Measurements from ENCODE around the gene KATNAL2. TPM values are rescaled to one million over a fixed set of nuclear protein-coding genes. Genes with fewer than 3 reads are reported as not detected.

Gene KATNAL2
- not detected for polyA plus RNA-seq (2012; ENCODE audit: insufficient read depth, insufficient read length, low read depth)

DNA sequence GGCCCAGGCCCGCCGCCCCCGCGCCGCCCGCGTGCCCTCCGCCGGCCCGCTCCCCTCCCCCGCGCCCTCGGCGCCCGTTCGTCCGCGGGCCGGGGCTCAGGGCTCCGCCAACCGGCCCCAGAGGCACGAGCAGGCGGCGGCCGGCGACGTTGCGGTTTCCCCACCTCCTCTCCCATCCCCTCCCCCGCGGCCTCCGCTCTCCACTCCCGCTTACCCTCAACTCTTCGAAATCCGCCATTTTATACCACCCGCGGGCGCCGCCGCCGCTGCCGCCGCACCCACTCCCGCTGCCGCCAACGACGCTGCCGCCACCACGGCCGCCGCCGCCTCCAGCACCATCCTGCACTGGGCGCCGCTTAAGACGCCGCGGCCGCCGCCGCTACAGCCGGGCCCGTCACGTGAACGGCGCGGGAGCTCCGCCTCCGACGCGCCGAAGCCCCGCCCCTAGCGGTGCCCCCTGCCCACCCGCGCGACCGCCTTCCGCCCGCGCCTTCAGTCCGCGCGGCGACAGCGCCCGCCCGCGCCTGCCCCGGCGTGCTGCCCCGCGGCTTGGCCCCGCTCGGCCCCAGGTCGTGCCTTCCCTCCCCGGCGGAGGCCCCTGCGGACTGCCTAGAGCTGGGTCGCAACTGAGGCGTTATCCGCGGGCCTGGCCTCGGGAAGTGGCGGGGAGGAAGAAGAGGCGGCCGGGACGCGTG lies at the start of gene KATNAL2, which contains the start of gene PIAS2:
TSS of gene KATNAL2 (plus strand) at position 495 of the 695 bp plus-strand sequence. CDS start 29,271 bp downstream, outside the sequence.
TSS of gene PIAS2 (minus strand) at position 400 of the 695 bp plus-strand sequence. CDS start at position 238, 162 bp downstream.
- no peak for TF ChIP-seq CTCF (IDR thresholded peaks at IDR 0.05; ENCODE audit: low read depth, low read length)
- DNase-seq = peak; percentile 80
- Histone ChIP-seq H3K4me3 (ENCODE audit: low read depth, low read length) (peak within 1 kb of the TSS; percentile 67), H3K9me3 (no peaks in the 10 kb centered on the region), H3K36me3 (no peaks in the 10 kb centered on the region), H3K4me1 (no peaks in the 10 kb centered on the region), H3K27me3 (no peaks in the 10 kb centered on the region)

DNA sequence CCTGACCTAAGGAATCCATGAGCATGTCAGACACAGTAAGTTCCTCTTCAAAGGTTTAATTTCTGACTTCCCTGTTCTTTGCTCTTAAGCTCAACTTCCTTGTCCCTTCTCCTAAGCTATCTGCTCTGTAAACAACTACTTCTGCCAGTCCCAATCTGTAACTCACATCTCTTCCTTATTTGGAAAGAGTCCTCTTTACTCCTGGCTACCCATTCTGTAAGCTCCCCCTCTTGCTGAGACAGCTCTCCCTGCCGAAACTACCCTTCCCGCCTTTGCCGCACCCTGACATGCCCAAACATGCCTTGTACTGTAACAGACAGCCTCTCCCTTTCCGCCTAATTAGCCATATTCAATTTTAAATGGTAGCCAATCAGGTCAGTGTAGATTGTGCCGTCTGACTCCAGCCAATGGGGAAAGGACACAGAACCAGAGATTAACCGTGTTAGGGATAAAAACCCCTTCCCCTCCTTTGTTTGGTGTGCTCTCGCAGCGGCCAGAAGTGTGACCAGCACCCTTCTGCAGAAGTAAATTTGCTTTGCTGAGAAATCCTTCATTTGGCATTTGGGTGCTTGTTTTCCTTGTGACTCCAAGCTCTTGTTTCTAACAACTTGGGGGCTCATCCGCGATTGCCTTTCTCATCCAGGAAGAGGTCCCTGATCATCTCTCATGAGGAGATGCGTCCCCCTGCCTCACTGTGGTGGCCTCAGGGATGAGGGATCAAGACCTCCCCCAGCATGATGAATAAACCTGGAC lies 49.1 kb upstream of the KATNAL2 start:
- no peak for TF ChIP-seq CTCF (IDR thresholded peaks at IDR 0.05; ENCODE audit: low read depth, low read length)
- H3K36me3 ChIP-seq = no peaks in the 10 kb centered on the region
- H3K4me3 ChIP-seq (ENCODE audit: low read depth, low read length) = no peak overlapping the region
- DNase-seq = no peak
- no peaks in the 10 kb centered on the region for H3K9me3 ChIP-seq
- no peaks in the 10 kb centered on the region for H3K4me1 ChIP-seq
- no peaks in the 10 kb centered on the region for H3K27me3 ChIP-seq

- no peak for TF ChIP-seq CTCF (IDR thresholded peaks at IDR 0.05; ENCODE audit: low read depth, low read length)
- DNase-seq = no peak
- no peaks in the 10 kb centered on the region for H3K4me1 ChIP-seq
- no peaks in the 10 kb centered on the region for H3K9me3 ChIP-seq
- H3K36me3 ChIP-seq = no peaks in the 10 kb centered on the region
- no peak overlapping the region for H3K4me3 ChIP-seq (ENCODE audit: low read depth, low read length)
- H3K27me3 ChIP-seq = no peaks in the 10 kb centered on the region
These were observed 39.9 kb upstream of the KATNAL2 start for GRCh38 chr18:46877329-46877987.

- no peak overlapping the region for H3K4me3 ChIP-seq (ENCODE audit: low read depth, low read length)
- no peaks in the 10 kb centered on the region for H3K4me1 ChIP-seq
- H3K9me3 ChIP-seq = no peaks in the 10 kb centered on the region
- no peak for TF ChIP-seq CTCF (IDR thresholded peaks at IDR 0.05; ENCODE audit: low read depth, low read length)
- no peaks in the 10 kb centered on the region for H3K27me3 ChIP-seq
- DNase-seq = no peak
- no peaks in the 10 kb centered on the region for H3K36me3 ChIP-seq
These were observed 34.2 kb upstream of the KATNAL2 start for GRCh38 chr18:46883180-46883579.

- Histone ChIP-seq H3K9me3 (no peaks in the 10 kb centered on the region), H3K4me3 (ENCODE audit: low read depth, low read length) (no peak overlapping the region), H3K27me3 (no peaks in the 10 kb centered on the region), H3K4me1 (no peaks in the 10 kb centered on the region), H3K36me3 (no peaks in the 10 kb centered on the region)
- no peak for DNase-seq
- no peak for TF ChIP-seq CTCF (IDR thresholded peaks at IDR 0.05; ENCODE audit: low read depth, low read length)
These were observed 30.5 kb upstream of the KATNAL2 start for GRCh38 chr18:46886893-46887292.

All from BE2C (cell line).